Left colon (tissue), 2 donors: Measurements from ENCODE around the gene ERF. TPM values are rescaled to one million over a fixed set of nuclear protein-coding genes. Genes with fewer than 3 reads are reported as not detected.

Experiments used
- ATAC-seq: fragments of 200-7000 bp; cut with Tn5 transposase; one replicate; pipeline ENCODE4 v1.9.1; 2020; ENCODE audit warnings: mild to moderate bottlenecking, moderate library complexity
- DNase-seq, 2 donors: peaks; one replicate each; pipeline ENCODE4 v3.0.0-alpha.2; 2020
- intact Hi-C, 2 donors: fragments of 100-400 bp; cut with DNase I in 1 of 2; cut with micrococcal nuclease in 1 of 2; formaldehyde crosslinking; loops; one replicate each; pipeline versions ENCODE4 v1.11.2 to v1.14.0; 2022; cut with DNase I, micrococcal nuclease
- long read RNA-seq: library from polyadenylated mRNA; unstranded; transcript quantifications from one replicate; pipeline ENCODE4 v2.0.0, GENCODE V29; 2021
- total RNA-seq, 2 donors: library from RNA; stranded (reverse); fragmentation: NEBNext Ultra II Directional; extraction: Animal tissue kit (Norgen Biotek cat#: 25700); gene quantifications; one replicate each; pipeline ENCODE4 v1.2.1, GENCODE V29; 2021
- donor health status: DM: no; HTN: no; CAD: no.
- donor health status: DM: yes; HTN: yes; CAD: no.

Gene ERF
- 10 to 100 TPM; 40.8 to 50.1 TPM for total RNA-seq
- long read RNA-seq, partial matches to known transcripts: 0 of 1 reads
- long read RNA-seq, other reads (novel, unspliced or antisense): 1 of 1 reads

DNA sequence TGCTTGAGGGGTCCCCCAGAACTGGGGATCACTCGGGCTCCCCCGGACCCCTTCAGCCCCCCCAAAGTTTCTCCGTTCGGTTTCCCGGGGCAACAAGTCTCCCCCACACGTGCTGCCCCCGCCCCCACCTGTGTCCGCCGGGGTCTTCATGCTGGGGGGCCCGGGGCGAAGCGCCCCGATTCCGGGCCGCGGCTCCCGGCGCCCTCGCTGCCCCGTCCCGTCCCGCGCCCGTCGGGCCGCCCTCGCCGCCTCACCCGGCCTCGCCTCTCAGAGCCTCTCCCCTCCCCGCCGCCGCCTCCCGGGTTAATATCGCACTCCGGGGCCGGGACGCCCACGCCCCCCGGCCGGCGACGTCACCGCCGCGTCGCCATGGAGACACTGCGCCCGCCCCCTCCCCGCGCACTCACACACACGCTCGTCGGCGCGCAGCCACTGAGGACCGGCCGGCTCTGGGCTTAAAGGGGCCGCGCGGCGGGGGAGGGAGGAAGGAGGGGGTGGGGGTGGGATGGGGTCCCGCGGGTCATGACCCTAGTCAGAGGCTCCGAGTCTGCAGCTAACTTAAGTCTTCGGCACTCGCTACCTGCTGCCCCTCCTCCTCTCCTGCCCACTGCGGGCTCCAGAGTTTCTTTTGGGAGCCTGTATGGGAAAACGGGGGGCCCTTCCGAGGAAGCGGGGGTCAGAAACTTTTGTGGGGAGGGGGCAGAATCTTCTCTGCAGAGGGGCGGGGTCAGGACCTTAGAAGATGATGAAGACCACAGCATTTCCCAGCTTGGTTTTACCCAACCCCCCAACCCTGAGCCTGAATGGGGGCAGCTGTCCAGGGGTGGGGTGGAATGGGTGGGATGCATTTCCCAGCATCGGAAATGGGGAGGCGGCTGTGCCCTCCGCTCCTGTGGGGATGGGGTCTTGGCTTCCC lies at the start of gene ERF:
ERF (minus strand) TSS at position 279 of the 916 bp plus-strand sequence; CDS start at position 150, 129 bp downstream.
- peak; percentile 92 to 95 for DNase-seq
- ATAC-seq: peak; percentile 82
- intact Hi-C loops: no loop called here

DNA sequence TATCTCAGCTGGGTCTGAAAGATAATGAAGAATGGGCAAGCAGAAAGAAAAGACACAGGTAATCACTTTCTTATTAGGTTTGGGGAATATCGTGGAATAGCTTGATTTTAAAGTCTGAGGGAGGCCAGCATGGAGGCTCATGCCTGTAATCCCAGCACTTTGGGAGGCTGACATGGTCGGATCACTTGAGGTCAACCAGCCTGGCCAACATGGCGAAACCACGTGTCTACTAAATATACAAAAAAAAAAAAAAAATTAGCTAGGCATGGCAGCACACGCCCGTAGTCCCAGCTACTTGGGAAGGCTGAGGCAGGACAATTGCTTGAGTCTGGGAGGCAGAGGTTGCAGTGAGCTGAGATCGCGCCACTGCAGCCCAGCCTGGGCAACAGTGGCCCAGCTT lies 48.9 kb upstream of the ERF start:
- intact Hi-C loops: no loop called here
- no peak for DNase-seq
- no peak for ATAC-seq

DNA sequence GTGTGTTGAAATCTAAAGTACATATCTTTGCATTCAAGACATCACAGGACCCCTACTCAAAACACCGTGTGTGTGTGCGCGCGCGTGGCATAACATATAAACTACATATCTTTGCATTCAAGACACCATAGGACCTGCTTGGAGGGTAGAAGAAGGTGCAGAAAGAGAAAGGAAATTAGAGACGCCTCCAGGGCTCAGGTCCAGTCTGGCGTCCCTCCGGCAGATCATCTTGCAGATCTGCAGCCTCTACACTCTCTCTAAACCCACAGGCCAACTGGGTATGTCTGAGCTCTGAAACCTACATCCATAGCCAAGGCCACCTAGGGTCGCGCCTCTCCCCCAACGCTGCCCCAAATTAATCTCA lies 48.2 kb upstream of the ERF start:
- ATAC-seq (no peak), DNase-seq (no peak)
- intact Hi-C loops: no loop called here

DNA sequence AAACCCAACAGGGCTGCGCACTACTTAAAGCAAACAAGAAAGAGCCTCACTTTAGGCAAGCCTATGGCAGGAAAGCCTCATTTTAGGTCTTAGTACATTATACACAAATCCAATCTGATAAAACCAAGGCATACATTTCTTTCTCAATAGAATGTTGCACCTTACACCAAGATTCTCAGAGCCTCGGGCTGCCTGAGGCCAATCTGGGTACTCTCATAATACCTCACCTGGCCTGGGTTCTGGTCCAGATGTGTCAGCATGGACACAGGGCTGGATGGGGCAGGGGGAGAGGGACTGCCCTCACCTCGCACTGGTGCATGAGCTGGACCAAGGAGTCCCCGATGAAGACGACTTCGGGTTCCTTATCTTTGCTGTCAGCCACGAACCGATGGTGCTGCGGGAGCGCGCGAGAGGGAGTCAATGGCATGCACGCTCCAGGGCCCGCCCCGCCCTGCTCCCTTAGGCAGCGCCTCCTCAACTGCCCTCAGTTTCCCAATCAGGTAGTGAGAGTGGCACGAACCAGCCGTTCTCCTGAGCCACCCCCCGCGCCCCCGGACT lies 46.8 kb upstream of the ERF start, which contains the start of gene PRR19:
PRR19 (plus strand) TSS at position 487 of the 558 bp plus-strand sequence. CDS start 7,453 bp downstream, outside the sequence.
- ATAC-seq: peak; percentile 53
- DNase-seq: peak in 1 of 2 donors; percentile 69
- intact Hi-C loops: no loop called here

DNA sequence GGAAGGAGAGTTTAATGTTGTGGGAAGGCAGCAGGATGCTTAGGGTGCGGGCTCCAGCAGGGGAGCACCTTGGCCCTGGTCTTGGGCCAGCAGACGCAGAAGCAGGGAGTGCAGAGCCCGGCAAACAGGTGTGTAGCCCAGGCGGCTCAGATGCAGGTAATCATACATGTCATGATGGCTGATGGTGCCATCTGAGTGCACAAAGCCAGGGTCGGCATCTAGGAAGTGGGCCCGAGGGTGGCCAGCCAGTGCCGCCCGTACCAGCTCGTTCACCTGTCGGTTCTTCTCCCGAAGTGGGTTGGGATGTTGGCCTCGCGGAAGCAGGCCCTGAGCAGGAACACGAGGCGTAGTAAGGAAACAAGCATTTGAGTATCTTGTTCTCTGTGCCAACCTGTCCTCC lies 42.1 kb upstream of the ERF start:
- intact Hi-C loops: no loop called here
- ATAC-seq (no peak), DNase-seq (no peak)

DNA sequence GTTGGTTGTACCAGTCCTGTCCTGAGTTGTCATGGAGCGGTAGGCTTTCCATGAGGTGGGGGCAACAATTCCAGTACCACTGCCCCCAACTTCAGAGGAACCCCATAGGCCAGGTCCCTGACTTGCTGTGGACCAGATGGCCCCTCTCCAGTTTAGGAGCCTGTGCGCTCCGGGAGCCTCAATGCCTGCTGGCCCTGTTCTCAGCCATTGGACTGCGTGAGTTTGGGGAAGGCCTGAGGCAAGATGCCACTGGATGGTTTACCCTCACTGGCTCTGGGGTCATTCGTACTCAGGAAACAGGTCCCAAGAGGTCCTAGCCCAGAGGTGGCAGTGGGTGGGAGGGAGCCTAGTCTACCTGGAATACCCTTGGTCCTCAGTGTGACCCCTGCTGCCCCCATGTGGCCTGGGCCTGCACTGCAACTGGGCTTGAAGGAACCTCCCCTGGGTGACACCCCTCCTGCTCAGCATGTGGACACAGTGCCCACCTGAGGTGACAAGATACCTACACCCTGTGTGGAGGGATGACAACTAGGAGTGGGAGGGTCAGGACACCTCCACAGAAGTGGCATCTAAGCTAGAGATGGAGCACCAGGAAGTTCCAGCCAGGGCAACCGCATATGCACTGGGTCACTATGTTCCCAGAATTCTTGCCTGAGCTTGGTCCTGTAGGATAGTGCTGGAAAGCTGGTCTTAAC lies 41.0 kb upstream of the ERF start:
- DNase-seq (peak; percentile 71 to 89), ATAC-seq (peak; percentile 60)
- intact Hi-C loops: no loop called here

DNA sequence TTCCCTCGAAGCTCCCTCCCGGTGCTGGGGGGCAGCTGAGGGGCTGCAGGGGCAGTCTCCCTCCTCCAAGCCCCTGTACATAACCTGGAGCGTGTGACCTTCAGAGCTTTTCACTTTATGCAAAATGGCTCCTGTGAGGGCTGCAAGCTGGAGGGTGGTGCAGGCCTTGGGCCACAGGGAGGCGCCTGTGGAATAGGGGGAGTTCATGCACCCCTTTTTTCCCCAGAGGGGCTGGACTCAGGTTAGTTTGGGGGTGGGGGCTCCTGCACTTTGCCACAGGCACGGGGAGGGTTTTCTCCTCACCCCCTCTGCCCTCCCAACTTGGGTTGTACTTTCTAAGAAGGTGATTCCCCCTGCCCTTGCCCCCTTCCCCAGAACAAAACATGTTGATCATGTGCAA lies 40.4 kb upstream of the ERF start:
- DNase-seq (no peak), ATAC-seq (no peak)
- intact Hi-C loops: no loop called here

DNA sequence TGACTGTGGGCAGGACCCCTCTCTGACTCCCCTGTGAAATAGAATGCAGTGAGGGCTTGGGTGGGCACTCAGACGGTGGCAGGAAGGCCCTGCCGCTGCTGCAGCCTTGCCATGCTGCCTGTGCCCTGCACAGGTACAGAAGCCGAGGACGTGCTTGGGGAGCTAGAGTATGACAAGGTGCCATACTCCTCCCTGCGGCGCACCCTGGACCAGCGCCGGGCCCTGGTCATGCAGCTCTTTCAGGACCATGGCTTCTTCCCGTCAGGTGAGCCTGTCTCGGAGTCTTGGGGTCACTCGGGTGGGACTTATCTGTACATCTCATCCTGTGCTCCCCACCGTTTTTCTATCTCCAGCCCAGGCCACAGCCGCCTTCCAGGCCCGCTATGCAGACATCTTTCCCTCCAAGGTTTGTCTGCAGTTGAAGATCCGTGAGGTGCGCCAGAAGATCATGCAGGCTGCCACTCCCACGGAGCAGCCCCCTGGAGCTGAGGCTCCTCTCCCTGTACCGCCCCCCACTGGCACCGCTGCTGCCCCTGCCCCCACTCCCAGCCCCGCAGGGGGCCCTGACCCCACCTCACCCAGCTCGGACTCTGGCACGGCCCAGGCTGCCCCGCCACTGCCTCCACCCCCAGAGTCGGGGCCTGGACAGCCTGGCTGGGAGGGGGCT lies 39.7 kb upstream of the ERF start:
- DNase-seq (no peak), ATAC-seq (no peak)
- intact Hi-C loops: no loop called here

DNA sequence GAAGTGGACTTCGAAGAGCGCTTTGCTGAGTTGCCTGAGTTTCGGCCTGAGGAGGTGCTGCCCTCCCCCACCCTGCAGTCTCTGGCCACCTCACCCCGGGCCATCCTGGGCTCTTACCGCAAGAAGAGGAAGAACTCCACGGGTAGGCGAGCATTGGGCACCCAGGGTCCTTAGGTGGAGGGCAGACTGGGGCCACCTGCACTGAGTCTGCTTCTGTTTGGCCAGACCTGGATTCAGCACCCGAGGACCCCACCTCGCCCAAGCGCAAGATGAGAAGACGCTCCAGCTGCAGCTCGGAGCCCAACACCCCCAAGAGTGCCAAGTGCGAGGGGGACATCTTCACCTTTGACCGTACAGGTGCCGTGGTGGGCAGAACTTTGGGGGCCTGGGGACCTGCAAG lies 39.0 kb upstream of the ERF start:
- intact Hi-C loops: no loop called here
- DNase-seq (no peak), ATAC-seq (no peak)

DNA sequence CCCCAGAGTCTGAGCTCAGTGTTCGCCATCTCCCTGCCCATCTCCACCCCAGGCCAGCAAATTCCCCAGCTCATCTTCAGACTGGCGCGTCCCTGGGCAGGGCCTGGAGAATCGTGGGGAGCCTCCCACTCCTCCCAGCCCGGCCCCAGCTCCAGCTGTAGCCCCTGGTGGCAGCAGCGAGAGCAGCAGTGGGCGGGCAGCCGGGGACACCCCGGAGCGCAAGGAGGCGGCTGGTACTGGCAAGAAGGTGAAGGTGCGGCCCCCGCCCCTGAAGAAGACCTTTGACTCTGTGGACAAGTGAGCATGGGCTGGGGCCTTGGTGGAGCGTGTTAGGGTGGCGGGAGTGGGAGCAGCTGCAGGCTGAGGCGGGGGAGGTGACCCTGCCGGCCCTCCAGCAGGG lies 38.6 kb upstream of the ERF start:
- ATAC-seq (no peak), DNase-seq (no peak)
- intact Hi-C loops: no loop called here

DNA sequence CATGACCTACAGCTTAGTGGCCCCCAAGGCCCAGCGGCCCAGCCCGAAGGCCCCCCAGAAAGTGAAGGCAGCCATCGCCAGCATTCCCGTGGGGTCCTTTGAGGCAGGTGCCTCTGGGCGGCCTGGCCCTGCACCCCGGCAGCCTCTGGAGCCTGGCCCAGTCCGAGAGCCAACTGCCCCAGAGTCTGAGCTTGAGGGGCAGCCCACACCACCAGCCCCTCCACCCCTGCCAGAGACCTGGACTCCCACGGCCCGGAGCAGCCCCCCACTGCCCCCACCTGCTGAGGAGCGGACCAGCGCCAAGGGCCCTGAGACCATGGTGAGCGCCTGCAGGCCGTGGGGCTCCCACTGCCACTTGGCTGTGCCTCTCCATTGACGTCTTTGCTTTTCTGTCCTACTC lies 38.0 kb upstream of the ERF start:
- intact Hi-C loops: no loop called here
- DNase-seq: no peak
- ATAC-seq: no peak

DNA sequence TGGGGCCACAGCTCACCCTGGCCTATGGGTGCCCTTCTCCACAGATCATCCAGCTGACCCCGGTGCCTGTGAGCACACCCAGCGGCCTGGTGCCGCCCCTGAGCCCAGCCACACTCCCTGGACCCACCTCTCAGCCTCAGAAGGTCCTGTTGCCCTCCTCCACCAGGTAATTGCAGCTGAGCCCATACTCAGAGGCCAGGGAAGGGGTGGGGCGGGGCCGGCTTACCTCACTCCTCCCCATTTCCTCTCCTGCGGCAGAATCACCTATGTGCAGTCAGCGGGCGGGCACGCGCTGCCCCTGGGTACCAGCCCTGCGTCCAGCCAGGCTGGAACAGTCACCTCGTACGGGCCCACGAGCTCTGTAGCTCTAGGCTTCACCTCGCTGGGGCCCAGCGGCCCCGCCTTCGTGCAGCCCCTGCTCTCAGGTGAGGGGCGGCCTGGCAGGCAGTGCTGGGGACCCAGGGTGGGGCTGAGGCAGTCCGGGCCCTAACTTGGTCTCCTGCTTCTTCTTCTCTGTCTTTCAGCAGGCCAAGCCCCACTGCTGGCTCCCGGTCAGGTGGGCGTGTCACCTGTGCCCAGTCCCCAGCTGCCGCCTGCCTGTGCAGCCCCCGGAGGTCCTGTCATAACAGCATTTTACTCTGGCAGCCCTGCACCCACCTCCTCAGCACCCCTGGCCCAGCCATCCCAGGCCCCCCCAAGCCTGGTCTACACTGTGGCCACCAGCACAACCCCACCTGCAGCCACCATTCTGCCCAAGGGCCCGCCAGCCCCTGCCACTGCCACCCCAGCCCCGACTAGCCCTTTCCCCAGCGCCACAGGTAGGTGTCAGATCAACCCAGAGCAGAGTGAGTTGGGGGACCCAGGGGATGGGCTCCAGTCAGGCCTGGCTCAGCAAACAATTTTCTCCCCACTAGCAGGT lies 37.4 kb upstream of the ERF start:
- ATAC-seq: peak; percentile 68
- intact Hi-C loops: no loop called here
- peak; percentile 60 to 70 for DNase-seq

DNA sequence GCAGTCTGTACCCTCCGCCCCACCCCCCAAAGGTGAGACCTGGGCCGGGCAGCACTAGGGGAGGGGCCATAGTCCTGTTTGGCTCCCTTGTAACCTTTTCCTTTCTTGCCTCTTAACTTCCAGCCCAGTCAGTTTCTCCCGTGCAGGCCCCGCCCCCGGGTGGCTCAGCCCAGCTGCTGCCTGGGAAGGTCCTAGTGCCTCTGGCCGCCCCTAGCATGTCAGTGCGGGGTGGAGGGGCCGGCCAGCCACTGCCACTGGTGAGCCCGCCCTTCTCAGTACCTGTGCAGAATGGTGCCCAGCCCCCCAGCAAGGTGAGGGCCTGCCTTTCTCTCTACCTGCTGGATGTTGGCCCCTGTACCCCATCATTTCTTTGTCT lies 36.5 kb upstream of the ERF start:
- peak; percentile 66 for ATAC-seq
- peak; percentile 64 to 71 for DNase-seq
- intact Hi-C loops: no loop called here

DNA sequence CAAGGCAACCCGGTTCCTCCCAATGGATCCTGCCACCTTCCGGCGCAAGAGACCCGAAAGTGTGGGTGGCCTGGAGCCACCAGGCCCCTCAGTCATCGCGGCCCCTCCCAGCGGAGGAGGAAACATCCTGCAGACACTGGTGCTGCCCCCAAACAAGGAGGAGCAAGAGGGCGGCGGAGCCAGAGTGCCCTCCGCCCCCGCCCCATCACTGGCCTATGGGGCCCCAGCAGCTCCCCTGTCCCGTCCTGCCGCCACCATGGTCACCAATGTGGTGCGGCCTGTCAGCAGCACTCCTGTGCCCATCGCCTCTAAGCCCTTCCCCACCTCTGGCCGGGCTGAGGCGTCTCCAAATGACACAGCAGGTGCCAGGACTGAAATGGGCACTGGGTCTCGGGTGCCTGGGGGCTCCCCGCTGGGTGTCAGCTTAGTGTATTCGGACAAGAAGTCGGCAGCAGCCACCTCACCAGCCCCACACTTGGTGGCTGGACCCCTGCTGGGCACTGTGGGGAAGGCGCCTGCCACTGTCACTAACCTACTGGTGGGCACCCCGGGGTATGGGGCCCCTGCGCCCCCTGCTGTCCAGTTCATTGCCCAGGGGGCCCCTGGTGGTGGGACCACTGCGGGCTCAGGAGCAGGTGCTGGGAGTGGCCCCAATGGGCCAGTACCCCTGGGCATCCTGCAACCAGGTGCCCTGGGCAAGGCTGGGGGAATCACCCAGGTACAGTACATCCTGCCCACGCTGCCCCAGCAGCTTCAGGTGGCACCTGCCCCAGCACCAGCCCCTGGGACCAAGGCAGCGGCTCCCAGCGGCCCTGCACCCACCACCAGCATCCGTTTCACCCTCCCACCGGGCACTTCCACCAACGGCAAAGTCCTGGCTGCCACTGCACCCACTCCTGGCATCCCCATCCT lies 35.9 kb upstream of the ERF start:
- no peak for DNase-seq
- intact Hi-C loops: no loop called here
- ATAC-seq: peak; percentile 22

DNA sequence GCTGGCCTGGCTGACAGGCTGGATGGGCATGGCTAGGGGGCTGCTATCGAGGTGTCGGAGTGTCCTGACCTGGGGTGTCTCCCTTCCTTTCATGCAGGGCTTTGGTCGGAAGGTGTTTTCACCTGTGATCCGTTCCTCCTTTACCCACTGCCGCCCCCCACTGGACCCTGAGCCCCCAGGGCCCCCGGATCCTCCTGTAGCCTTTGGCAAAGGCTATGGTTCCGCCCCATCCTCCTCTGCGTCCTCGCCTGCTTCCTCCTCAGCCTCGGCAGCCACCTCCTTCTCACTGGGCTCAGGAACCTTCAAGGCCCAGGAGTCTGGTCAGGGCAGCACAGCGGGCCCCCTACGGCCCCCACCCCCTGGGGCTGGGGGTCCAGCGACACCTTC lies 35.2 kb upstream of the ERF start:
- DNase-seq (no peak), ATAC-seq (no peak)
- intact Hi-C loops: no loop called here

DNA sequence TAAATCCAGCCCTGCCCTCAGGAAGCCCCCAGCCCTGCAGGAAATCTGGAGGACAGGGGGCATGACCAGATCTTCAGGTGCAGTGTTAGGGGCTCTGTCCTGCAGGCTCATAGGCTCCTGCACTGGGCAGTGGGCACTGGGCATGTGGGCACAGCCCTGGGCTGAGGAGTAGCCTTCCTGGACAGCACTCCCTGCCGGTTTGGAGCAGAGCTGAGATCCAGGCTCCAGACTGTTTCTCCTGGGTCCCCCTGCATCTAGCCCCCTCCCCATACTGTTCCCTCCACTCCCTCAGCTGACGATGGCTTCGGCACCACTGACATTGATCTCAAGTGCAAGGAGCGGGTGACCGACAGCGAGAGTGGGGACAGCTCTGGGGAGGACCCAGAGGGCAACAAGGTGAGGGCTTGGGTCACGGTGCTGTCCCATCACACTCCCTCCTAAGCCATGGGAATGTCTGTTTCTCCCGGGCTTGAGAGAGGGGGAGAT lies 34.7 kb upstream of the ERF start:
- DNase-seq: no peak
- intact Hi-C loops: no loop called here
- no peak for ATAC-seq

DNA sequence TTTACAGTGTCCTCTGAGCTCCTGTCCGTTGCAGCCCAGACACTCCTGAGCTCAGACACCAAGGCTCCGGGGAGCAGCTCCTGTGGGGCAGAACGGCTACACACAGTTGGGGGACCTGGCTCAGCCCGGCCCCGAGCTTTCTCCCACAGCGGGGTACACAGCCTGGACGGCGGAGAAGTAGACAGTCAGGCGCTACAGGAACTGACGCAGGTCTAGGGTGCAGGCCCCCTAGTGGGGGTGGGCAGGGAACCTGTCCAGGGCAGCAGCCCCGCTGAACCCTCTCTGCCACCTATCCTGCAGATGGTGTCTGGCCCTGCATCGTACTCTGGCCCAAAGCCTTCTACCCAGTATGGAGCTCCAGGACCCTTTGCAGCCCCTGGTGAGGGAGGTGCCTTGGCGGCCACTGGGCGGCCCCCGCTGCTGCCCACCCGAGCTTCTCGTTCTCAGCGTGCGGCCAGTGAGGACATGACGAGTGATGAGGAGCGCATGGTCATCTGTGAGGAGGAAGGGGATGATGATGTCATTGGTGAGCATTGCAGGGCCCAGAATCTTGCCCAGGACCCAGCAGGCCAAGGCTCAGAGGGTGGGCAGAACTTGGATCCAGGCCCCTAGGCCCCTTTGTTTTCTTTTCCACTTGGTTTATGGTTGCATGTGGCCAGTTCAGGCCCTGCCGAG lies 34.1 kb upstream of the ERF start:
- no peak for DNase-seq
- no peak for ATAC-seq
- intact Hi-C loops: no loop called here
